Erythroblast (primary cell): Measurements from ENCODE around the gene JAG1.
"Not testable (repeated sequence)": the region's sequence is repeated elsewhere in the genome, so short reads cannot be mapped to it uniquely, and the experiment has no call there.

Experiments
- GATA1 ChIP-seq: IDR thresholded peaks from 2 replicates; pipeline ENCODE4 v1.6.1; 2011; ENCODE audit warnings: low read depth, mild to moderate bottlenecking, control low read depth, low read length, moderate library complexity
- POLR2A ChIP-seq: IDR thresholded peaks from 2 replicates; pipeline ENCODE4 v1.6.1; 2011; ENCODE audit warnings: mild to moderate bottlenecking, low read length

GRCh38 chr20:10617549-10618133 is 56.2 kb downstream of the JAG1 start:
- TF ChIP-seq GATA1, POLR2A: not testable (repeated sequence)
